ENCODE measurements around the gene EXOC1L.

The EXOC1L gene

DNA sequence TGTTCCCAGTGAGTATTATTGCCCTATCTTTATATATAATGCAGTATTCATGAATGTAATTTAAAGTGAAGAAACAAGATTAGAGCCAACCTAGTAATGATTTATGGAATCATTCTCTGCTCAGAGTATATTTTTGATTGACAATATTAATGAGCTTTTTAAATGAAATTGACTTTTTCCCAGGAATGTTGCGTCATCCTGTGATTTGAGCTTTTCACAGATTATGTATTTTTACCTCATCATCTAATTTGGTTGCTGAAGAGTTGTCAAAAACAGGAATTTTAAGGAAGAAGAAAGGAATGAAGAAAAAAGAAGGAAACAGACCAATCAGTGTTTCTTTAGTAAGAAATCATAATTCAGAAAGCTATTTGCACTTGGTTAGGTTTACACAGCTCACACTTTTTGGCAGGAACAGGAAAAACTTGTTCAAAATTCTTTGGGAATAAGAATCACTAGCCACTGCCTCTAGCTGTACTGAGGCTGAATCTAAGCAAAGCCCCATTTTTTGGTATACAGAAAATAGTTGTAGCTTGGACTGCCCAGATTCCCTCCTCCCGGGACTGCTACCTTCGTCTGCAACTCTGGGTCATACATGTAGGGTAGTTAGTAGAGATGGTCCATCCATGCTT lies 61.2 kb downstream of the EXOC1L start:
- DNase-seq (ENCODE audit: low read depth in 1 of 2, low spot score in 1 of 2), result no peak

DNA sequence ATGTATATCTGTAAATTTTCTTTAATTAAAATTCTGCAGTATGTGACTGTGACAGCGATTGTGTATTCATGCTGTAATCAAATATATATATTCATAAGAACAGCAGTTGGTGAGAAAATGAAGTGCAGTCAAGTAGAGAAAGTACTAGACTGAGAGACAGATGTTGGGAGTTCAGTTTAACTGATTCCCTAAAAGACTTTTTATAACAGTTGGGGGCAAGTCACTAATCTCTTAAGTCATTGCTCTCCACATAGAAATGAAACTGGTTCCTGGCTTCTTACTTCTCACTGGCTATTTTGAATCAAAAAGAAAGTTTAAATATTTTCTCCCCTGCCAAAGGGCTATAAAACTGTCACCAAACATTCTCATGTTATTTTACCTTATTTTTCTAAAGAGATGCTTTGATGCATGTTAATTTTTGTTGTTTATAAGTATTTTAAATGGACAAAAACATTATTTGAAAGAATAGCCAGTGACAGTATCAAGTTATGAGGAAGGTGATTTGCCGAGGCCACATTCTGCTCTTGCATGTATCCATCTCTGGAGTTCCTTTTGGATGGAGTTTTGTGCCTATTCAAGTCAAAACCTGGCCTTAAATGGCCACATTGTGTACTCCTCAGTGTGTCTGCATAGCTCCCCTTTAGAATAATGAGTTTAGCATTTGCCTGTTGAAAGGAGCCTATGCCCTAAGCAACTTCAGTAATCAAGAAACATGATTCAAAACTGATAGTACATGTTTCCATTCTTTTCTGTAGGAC lies 64.7 kb downstream of the EXOC1L start:
- DNase-seq (ENCODE audit: low read depth in 1 of 2, low spot score in 1 of 2), result no peak

DNA sequence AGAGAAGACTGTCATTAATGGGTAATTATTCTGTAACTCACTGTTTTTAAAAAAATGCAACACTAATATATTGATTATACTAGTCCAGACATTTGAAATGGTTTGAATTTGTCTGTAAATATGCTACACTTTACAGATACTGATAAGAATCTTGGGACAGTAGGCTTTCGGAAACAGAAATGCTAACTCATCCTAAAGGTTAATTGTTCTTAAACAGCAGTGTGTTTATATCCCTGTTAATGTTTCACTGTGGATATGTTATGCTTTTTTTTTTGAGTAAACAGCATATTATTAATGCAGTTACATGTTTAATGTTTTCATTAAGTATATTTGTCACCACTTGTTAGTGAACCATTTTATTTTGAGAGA lies 65.2 kb downstream of the EXOC1L start:
- no peak for DNase-seq (ENCODE audit: low read depth in 1 of 2, low spot score in 1 of 2)

Data from stimulated activated CD4-positive, alpha-beta T cell treated with anti-CD3 and anti-CD28 coated beads, Interleukin-15, amount 100 ng/mL, for 1 hour (primary cell).